WTC11 (cell line): Measurements from ENCODE around the gene ZKSCAN1. TPM values are rescaled to one million over a fixed set of nuclear protein-coding genes. Genes with fewer than 3 reads are reported as not detected.

Experiments used
- ATAC-seq: fragments of 200-7000 bp; cut with Tn5 transposase; 2 replicates; pipeline ENCODE4 v1.10.0; 2021; ENCODE audit warnings: mild to moderate bottlenecking, moderate library complexity
- CTCF ChIA-PET: fragments of 300-600 bp; sonication (Branson Sonifier 250); formaldehyde crosslinking; loops from one replicate; lab custom pipeline; 2021; ENCODE audit warnings: antibody characterized with exemption; lab: Charles Lee
- POLR2A ChIA-PET: fragments of 350-600 bp; sonication (Branson Sonifier 250); formaldehyde crosslinking; loops from one replicate; lab custom pipeline; 2021; ENCODE audit warnings: antibody characterized with exemption; lab: Charles Lee
- DNase-seq: peaks from one replicate; pipeline ENCODE4 v3.0.0; 2021; ENCODE audit warnings: low spot score
- H3K27ac Mint-ChIP-seq: 2 replicates; pipeline ENCODE4 v1.8.0; 2021; ENCODE audit warnings: mixed read lengths
- H3K27me3 Mint-ChIP-seq: 2 replicates; pipeline ENCODE4 v1.8.0; 2021; ENCODE audit warnings: low read depth, mild to moderate bottlenecking, moderate library complexity, mixed read lengths
- H3K36me3 Mint-ChIP-seq: 2 replicates; pipeline ENCODE4 v1.8.0; 2021; ENCODE audit warnings: mixed read lengths
- H3K4me1 Mint-ChIP-seq: 2 replicates; pipeline ENCODE4 v1.8.0; 2022; ENCODE audit warnings: mixed read lengths
- H3K4me3 Mint-ChIP-seq: 2 replicates; pipeline ENCODE4 v1.8.0; 2021; ENCODE audit warnings: mild to moderate bottlenecking, moderate library complexity, mixed read lengths
- H3K9me3 Mint-ChIP-seq: 2 replicates; pipeline ENCODE4 v1.8.0; 2021; ENCODE audit warnings: mixed read lengths
- CBFB ChIP-seq: sonication (generic); formaldehyde crosslinking; IDR thresholded peaks from 2 replicates; pipeline ENCODE4 v1.8.1; 2022; ENCODE audit warnings: mild to moderate bottlenecking, low read depth, missing genetic modification reagents
- CREM ChIP-seq: sonication (generic); formaldehyde crosslinking; IDR thresholded peaks from 2 replicates; pipeline ENCODE4 v1.8.1; 2022; ENCODE audit warnings: mild to moderate bottlenecking, missing genetic modification reagents, moderate library complexity
- ESRRA ChIP-seq: sonication (generic); formaldehyde crosslinking; IDR thresholded peaks from 2 replicates; pipeline ENCODE4 v1.8.1; 2022; ENCODE audit warnings: mild to moderate bottlenecking, missing genetic modification reagents, borderline replicate concordance
- ETV6 ChIP-seq: sonication (generic); formaldehyde crosslinking; IDR thresholded peaks from 2 replicates; pipeline ENCODE4 v1.8.1; 2022; ENCODE audit warnings: mild to moderate bottlenecking, missing genetic modification reagents
- FOXK1 ChIP-seq: sonication (generic); formaldehyde crosslinking; IDR thresholded peaks from 2 replicates; pipeline ENCODE4 v1.8.0; 2022; ENCODE audit warnings: mild to moderate bottlenecking, moderate library complexity, missing genetic modification reagents
- GABPB1 ChIP-seq: sonication (generic); formaldehyde crosslinking; IDR thresholded peaks from 2 replicates; pipeline ENCODE4 v1.8.1; 2023; ENCODE audit warnings: mild to moderate bottlenecking, missing genetic modification reagents
- NFE2L1 ChIP-seq: sonication (generic); formaldehyde crosslinking; IDR thresholded peaks from 2 replicates; pipeline ENCODE4 v1.8.1; 2023; ENCODE audit warnings: missing genetic modification reagents
- SP1 ChIP-seq: sonication (generic); formaldehyde crosslinking; conservative IDR thresholded peaks from 2 replicates; pipeline ENCODE4 v1.8.1; 2022; ENCODE audit warnings: missing genetic modification reagents
- TEAD1 ChIP-seq: sonication (generic); formaldehyde crosslinking; IDR thresholded peaks from 2 replicates; pipeline ENCODE4 v1.8.0; 2022; ENCODE audit warnings: mild to moderate bottlenecking, missing genetic modification reagents
- ZNF416 ChIP-seq: fragments of 250-450 bp; sonication (Bioruptor Pico); IDR thresholded peaks from 2 replicates; pipeline ENCODE4 v1.9.0; 2021; ENCODE audit warnings: mild to moderate bottlenecking, inconsistent platforms
- total RNA-seq: library from RNA; stranded (reverse); gene quantifications from 3 replicates; pipeline ENCODE4 v1.2.3, GENCODE V29; 2021
- TF ChIP-seq, protein P1 (sequence below): sonication (generic); formaldehyde crosslinking; conservative IDR thresholded peaks from 2 replicates; pipeline ENCODE4 v1.8.1; 2023; ENCODE audit warnings: mild to moderate bottlenecking, low read depth, missing genetic modification reagents, moderate library complexity
- TF ChIP-seq, protein P2 (sequence below): sonication (generic); formaldehyde crosslinking; IDR thresholded peaks from 2 replicates; pipeline ENCODE4 v1.8.0; 2022; ENCODE audit warnings: mild to moderate bottlenecking, missing genetic modification reagents
- TF ChIP-seq, protein P3 (sequence below): sonication (generic); formaldehyde crosslinking; IDR thresholded peaks from 2 replicates; pipeline ENCODE4 v1.8.1; 2023; ENCODE audit warnings: mild to moderate bottlenecking, missing genetic modification reagents
- TF ChIP-seq, protein P4 (sequence below): sonication (generic); formaldehyde crosslinking; IDR thresholded peaks from 2 replicates; pipeline ENCODE4 v1.8.0; 2022; ENCODE audit warnings: mild to moderate bottlenecking, missing genetic modification reagents
- TF ChIP-seq, protein P5 (sequence below): fragments of 250-450 bp; sonication (Bioruptor Pico); IDR thresholded peaks from 2 replicates; pipeline ENCODE4 v1.8.0; 2021; ENCODE audit warnings: mild to moderate bottlenecking
- TF ChIP-seq, protein P6 (sequence below): sonication (generic); formaldehyde crosslinking; IDR thresholded peaks from 2 replicates; pipeline ENCODE4 v1.8.0; 2022; ENCODE audit warnings: mild to moderate bottlenecking, missing genetic modification reagents
- TF ChIP-seq, protein P7 (sequence below): sonication (generic); formaldehyde crosslinking; IDR thresholded peaks from 2 replicates; pipeline ENCODE4 v1.8.1; 2023; ENCODE audit warnings: mild to moderate bottlenecking, moderate library complexity, missing genetic modification reagents

Gene ZKSCAN1
- total RNA-seq, 1 experiment from 2014 or later, result 46.6 TPM

DNA sequence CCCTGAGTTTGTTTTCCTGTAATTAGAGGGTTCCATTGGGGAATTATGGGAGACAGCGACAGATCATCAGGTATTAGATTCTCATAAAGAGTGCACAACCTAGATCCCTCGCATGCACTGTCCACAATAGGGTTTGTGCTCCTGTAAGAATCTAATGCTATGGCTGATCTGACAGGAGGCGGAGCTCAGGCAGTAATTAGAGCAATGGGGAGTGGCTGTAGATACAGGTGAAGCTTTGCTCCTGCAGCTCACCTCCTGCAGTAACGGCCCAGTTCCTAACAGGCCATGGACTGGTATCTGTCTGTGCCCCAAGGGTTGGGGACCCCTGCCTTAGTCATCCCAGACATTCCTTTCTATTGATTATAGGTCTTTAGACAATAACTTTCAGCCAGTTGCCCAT, 33.3 kb downstream of the ZKSCAN1 start:
- Mint-ChIP-seq H3K27ac (peak overlapping the region; percentile 3; the same call in 1 of the 2 replicates), H3K4me1 (peaks cover 13% of the 10 kb centered on the region), H3K9me3 (no peaks in the 10 kb centered on the region; the same call in 1 of the 2 replicates), H3K4me3 (peak overlapping the region; percentile 88), H3K27me3 (no peaks in the 10 kb centered on the region), H3K36me3 (peaks cover 6% of the 10 kb centered on the region; the same call in 1 of the 2 replicates)
- TF ChIP-seq ESRRA, result no peak
- TF ChIP-seq ZNF416 (CRISPR knock-in tag), result no peak
- DNase-seq, result no peak
- POLR2A ChIA-PET, result no interaction called here
- CTCF ChIA-PET, result no interaction called here
- no peak for ATAC-seq

DNA sequence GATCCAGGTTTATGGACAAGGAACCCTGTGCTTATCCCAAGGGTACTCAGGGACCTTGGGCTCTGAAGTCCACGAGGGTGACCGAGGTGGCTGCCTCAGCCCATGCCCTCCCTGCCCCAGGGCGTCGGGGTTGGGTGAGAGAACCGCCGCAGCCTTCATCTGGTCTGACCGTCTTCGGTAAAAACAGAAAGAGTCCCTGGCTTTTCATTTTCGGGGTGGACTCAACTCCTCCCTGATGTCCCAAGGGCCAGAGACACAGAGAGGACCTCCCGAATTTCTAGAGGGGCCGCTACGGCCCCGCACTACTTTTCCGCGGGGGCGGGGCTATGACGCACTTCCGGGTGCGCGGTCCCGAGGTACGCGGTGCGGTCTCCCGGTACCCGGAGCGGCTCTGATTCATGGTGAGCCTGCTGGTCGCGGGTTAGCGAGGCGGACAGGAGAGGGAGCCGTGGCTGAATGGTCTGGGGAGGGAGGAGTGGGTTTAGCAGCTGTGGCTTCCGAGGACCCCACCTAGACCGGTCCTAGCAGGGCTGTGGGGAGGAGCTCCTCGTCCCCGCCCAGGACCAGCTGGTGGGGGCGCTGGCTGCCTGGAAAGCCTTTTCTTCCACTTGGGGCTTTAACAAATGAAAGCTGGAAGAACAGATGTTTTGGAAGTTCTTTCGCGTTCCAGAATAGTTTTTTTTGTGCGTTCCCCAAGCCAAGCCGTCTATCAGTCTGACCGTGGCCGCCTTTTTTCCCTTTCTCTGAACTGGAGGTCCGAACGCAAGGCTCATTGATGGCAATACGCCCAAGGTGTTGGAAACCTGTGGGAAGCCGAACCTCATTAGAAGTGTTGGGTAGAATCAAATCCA, 34.3 kb downstream of the ZKSCAN1 start, which contains the start of gene ZSCAN21:
ZSCAN21 (plus strand) TSS at position 334 of the 851 bp plus-strand sequence. CDS start 7,233 bp downstream, outside the sequence.
- CTCF ChIA-PET, result interaction anchor here (0.6 to 1.8 kb wide), 6 partner anchors 17 to 133 kb away, joined by 3 to 5 read pairs (median 4); partner anchors contain the start of genes AP4M1 and MCM7
- peak within 1 kb of the TSS; percentile 88 for H3K4me3 Mint-ChIP-seq
- ATAC-seq (peak; percentile 91), DNase-seq (peak; percentile 89)
- POLR2A ChIA-PET, result interaction anchor here (0.6 to 1.0 kb wide), 4 partner anchors 9 to 52 kb away, joined by 3 read pairs; partner anchors contain the start of genes MCM7 and ZKSCAN1
- no peak for TF ChIP-seq CBFB
- TF ChIP-seq, protein P1, sequence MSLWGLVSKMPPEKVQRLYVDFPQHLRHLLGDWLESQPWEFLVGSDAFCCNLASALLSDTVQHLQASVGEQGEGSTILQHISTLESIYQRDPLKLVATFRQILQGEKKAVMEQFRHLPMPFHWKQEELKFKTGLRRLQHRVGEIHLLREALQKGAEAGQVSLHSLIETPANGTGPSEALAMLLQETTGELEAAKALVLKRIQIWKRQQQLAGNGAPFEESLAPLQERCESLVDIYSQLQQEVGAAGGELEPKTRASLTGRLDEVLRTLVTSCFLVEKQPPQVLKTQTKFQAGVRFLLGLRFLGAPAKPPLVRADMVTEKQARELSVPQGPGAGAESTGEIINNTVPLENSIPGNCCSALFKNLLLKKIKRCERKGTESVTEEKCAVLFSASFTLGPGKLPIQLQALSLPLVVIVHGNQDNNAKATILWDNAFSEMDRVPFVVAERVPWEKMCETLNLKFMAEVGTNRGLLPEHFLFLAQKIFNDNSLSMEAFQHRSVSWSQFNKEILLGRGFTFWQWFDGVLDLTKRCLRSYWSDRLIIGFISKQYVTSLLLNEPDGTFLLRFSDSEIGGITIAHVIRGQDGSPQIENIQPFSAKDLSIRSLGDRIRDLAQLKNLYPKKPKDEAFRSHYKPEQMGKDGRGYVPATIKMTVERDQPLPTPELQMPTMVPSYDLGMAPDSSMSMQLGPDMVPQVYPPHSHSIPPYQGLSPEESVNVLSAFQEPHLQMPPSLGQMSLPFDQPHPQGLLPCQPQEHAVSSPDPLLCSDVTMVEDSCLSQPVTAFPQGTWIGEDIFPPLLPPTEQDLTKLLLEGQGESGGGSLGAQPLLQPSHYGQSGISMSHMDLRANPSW (CRISPR knock-in tag), result no peak
- TF ChIP-seq, protein P2, sequence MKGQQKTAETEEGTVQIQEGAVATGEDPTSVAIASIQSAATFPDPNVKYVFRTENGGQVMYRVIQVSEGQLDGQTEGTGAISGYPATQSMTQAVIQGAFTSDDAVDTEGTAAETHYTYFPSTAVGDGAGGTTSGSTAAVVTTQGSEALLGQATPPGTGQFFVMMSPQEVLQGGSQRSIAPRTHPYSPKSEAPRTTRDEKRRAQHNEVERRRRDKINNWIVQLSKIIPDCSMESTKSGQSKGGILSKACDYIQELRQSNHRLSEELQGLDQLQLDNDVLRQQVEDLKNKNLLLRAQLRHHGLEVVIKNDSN, result peak; percentile 51; the same call in 1 of the 2 replicates
- TF ChIP-seq, protein P3, sequence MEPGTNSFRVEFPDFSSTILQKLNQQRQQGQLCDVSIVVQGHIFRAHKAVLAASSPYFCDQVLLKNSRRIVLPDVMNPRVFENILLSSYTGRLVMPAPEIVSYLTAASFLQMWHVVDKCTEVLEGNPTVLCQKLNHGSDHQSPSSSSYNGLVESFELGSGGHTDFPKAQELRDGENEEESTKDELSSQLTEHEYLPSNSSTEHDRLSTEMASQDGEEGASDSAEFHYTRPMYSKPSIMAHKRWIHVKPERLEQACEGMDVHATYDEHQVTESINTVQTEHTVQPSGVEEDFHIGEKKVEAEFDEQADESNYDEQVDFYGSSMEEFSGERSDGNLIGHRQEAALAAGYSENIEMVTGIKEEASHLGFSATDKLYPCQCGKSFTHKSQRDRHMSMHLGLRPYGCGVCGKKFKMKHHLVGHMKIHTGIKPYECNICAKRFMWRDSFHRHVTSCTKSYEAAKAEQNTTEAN (CRISPR knock-in tag), result no peak
- peak; percentile 97 for TF ChIP-seq CREM (CRISPR knock-in tag)
- TF ChIP-seq, protein P4, sequence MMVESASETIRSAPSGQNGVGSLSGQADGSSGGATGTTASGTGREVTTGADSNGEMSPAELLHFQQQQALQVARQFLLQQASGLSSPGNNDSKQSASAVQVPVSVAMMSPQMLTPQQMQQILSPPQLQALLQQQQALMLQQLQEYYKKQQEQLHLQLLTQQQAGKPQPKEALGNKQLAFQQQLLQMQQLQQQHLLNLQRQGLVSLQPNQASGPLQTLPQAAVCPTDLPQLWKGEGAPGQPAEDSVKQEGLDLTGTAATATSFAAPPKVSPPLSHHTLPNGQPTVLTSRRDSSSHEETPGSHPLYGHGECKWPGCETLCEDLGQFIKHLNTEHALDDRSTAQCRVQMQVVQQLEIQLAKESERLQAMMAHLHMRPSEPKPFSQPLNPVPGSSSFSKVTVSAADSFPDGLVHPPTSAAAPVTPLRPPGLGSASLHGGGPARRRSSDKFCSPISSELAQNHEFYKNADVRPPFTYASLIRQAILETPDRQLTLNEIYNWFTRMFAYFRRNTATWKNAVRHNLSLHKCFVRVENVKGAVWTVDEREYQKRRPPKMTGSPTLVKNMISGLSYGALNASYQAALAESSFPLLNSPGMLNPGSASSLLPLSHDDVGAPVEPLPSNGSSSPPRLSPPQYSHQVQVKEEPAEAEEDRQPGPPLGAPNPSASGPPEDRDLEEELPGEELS (CRISPR knock-in tag), result 0 out of 2 replicates have a peak, but pooled peaks have one; percentile 22
- TF ChIP-seq GABPB1 (CRISPR knock-in tag), result peak; percentile 82
- TF ChIP-seq, protein P5, sequence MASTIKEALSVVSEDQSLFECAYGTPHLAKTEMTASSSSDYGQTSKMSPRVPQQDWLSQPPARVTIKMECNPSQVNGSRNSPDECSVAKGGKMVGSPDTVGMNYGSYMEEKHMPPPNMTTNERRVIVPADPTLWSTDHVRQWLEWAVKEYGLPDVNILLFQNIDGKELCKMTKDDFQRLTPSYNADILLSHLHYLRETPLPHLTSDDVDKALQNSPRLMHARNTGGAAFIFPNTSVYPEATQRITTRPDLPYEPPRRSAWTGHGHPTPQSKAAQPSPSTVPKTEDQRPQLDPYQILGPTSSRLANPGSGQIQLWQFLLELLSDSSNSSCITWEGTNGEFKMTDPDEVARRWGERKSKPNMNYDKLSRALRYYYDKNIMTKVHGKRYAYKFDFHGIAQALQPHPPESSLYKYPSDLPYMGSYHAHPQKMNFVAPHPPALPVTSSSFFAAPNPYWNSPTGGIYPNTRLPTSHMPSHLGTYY (CRISPR knock-in tag), result no peak
- peak; percentile 37; the same call in 1 of the 2 replicates for TF ChIP-seq TEAD1 (CRISPR knock-in tag)
- TF ChIP-seq FOXK1 (CRISPR knock-in tag), result peak; percentile 69; the same call in 1 of the 2 replicates
- TF ChIP-seq, protein P6, sequence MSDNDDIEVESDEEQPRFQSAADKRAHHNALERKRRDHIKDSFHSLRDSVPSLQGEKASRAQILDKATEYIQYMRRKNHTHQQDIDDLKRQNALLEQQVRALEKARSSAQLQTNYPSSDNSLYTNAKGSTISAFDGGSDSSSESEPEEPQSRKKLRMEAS (CRISPR knock-in tag), result peak; percentile 66; the same call in 1 of the 2 replicates
- TF ChIP-seq, protein P7, sequence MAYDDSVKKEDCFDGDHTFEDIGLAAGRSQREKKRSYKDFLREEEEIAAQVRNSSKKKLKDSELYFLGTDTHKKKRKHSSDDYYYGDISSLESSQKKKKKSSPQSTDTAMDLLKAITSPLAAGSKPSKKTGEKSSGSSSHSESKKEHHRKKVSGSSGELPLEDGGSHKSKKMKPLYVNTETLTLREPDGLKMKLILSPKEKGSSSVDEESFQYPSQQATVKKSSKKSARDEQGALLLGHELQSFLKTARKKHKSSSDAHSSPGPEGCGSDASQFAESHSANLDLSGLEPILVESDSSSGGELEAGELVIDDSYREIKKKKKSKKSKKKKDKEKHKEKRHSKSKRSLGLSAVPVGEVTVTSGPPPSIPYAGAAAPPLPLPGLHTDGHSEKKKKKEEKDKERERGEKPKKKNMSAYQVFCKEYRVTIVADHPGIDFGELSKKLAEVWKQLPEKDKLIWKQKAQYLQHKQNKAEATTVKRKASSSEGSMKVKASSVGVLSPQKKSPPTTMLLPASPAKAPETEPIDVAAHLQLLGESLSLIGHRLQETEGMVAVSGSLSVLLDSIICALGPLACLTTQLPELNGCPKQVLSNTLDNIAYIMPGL (CRISPR knock-in tag), result peak; percentile 51; the same call in 1 of the 2 replicates
- peak; percentile 93 for TF ChIP-seq SP1 (CRISPR knock-in tag)
- 0 out of 2 replicates have a peak, but pooled peaks have one; percentile 19 for TF ChIP-seq NFE2L1 (CRISPR knock-in tag)
- peak; percentile 47; the same call in 1 of the 2 replicates for TF ChIP-seq ETV6
- TF ChIP-seq, all 79 proteins: peak for 11
- no peaks in the 10 kb centered on the region for H3K9me3 Mint-ChIP-seq
- H3K27ac Mint-ChIP-seq, result peak within 1 kb of the TSS; percentile 96
- no peaks in the 10 kb centered on the region for H3K27me3 Mint-ChIP-seq
- H3K36me3 Mint-ChIP-seq, result peaks cover 6% of the 10 kb centered on the region; the same call in 1 of the 2 replicates
- peaks cover 13% of the 10 kb centered on the region for H3K4me1 Mint-ChIP-seq
